Dedifferentiated amniotic fluid mesenchymal stem cell (primary cell): Measurements from ENCODE around the gene LRRC1.

Experiments used
- DNase-seq: peaks from one replicate; pipeline ENCODE4 v3.0.0-alpha.2; 2016; ENCODE audit errors: extremely low spot score

LRRC1 gene

DNA sequence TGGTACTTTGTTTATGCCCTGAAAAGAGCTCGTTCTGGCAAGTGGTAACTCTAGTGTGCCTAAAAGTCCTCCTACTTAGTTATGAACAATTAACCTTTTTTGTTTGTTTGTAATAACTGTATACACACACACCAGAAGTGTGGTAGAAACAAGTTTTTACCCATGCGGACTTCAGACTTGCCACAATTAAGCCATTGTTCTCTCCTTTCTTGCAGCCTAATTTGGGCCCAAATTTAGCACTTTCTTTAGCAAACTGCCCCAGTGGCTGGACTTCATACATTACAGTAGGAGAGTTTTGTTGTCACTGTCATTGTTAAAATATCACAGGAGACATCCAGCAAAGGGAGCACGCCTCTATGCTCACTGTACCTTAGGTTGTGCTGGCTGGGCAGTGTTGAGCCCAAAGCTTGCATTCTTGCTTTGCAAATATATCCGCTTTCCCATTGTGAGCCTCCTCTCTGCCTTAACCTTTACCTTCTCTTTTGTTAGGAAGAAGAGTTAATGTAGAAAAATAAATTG is 53.0 kb downstream of the LRRC1 start:
- no peak for DNase-seq

- DNase-seq: no peak
Observed at GRCh38 chr6:53850527-53850926, 55.7 kb downstream of the LRRC1 start.

GRCh38 chr6:53851561-53851960 is 56.8 kb downstream of the LRRC1 start:
- no peak for DNase-seq

- no peak for DNase-seq
Observed at GRCh38 chr6:53852805-53853204, 58.0 kb downstream of the LRRC1 start.

DNA sequence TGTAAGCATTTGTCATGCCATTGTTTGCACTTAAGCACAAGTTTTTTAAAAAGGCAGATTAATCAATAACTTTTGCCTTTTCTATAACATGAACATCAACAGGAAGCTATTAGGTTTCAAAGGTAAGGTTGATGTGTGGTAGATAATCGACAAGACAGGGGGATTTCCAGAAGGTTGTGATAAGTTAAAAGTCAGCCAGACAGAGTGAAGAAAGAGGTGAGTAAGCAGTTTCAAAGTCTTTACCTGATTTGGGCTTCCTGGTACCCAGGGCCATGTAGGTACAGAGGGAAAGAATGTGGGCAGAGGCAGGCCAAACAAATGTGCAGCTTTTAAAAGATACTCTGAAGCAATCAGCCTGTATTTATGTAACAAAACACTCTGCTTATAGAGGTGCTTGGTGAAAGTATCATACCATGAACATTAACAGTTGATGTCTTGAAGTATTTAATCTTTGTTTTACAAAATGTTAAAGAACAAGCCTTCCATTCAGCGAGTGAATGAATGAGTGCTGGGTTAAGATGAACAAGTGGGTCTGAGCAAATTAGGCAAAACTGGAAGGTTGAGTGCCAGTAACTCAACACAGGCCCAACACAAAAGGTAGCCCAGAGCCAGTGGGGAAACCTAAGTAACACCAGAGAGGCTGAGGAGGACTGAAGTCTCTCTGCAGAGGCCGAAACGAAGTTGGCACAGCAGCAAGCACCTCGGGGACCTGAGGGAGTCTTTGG is 60.2 kb downstream of the LRRC1 start:
- DNase-seq: no peak

- DNase-seq: no peak
Observed at GRCh38 chr6:53855940-53856339, 61.1 kb downstream of the LRRC1 start.

DNA sequence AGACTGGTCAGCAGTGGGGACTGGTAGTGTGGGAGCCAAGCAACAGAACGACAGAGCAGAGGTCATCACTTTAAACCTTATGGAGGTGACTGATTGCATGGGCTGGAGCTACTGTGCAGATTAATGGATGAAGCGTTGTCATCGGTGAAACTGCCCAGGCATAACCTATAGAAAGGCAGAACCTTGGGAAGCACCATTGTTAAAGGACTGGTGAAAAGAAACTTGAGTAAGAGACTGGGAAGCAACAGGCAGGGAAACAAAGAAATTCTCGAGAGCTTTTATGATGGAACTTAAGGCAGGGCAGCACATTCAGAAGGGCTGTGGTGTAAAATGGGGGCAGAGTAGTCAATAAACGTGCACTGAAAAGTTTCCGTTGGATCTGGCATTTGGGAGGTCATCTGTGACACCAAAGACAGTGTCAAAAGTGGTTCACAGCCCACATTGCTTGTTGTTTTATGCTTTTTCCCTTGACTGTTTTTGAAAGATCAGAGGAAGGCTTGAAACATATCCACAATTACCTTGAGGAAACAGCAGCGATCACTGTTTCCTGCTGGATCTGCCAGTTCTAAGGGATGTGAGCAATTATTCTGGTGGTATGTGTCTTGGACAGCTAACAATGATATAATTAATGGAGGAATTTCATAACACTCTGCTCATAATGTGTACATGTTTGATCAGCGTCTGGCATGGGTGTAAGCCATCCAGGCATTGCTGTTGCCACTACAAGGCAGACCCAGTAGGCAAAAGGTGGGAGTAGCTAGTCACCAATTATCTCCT is 62.7 kb downstream of the LRRC1 start:
- DNase-seq: no peak

DNA sequence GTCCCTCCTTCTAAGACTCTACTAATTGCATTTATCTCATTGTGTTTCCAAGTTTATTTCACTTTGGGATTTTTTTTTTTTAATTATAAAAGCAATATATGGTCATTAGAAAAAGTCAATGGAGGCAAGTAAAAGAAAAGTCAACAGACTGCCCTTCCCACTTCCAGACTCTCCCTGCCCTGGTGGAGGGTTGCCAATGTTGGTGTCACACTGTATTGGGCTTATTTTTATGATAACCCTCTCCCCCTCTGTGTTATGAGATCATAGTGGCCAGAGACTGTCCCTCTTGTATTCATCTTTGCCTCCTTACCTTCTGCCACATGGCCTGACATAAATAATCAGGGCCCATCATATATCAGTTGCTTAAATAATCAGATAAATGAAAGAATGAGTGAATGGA is 63.4 kb downstream of the LRRC1 start:
- DNase-seq: no peak

DNA sequence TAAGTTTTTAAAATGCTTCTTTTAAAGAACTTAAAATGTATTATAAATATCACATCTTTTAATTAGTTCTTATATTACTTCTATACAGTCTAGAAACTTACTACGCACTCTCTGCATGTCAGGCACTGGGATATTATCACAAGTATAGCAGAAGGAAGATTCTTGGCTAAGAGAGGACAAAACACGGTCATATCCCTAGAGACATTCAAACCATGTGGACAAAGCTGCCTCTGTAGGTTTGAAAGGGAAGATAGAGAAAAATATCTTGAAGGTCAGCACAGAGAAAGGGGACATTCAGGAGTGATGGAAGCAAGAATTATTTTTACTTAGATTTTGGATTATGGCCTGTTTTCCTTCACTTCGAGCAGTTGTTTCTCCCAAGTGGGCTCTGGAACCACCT is 64.1 kb downstream of the LRRC1 start:
- DNase-seq: no peak

GRCh38 chr6:53860511-53860910 is 65.7 kb downstream of the LRRC1 start:
- no peak for DNase-seq

GRCh38 chr6:53861518-53861917 is 66.7 kb downstream of the LRRC1 start:
- no peak for DNase-seq

DNA sequence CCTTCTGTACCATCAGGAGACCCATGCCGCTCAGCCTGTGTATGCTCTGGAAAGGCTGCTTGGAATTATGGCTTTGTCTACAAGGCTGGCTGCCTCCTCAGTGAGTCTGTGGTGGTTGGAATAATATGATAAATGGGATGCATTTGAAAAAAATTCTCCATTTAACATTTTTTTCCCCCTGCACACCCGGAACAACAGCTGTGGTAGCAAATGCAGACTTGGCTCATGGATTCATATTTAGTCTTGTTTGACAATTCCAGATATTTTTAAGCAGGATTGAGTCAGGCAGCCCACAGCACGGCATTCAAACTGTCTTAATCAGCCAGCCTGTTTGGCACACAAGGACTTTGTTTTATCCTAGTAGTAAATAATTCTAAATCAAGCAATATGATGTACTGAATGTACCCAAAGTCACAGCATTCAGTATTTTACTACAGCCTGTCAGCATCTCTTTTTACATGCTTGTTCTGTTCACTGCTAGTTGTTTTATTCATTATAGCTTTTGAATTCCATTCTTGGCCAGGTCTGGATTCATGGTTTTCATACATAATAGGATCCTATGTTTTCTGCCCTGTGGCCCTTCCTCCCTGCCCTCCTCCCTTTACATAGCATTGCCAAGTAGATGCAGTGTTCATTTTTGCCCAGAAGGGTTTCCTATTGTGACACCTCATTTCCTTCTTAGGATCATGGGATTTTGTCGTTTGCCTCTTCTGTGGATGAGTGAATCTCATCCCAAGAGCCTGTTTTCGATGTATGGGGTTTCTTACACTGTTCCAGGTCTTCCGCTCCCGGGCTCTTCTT is 68.1 kb downstream of the LRRC1 start:
- peak; percentile 79 for DNase-seq

- DNase-seq: no peak
Observed at GRCh38 chr6:53864781-53865180, 70.0 kb downstream of the LRRC1 start.

DNA sequence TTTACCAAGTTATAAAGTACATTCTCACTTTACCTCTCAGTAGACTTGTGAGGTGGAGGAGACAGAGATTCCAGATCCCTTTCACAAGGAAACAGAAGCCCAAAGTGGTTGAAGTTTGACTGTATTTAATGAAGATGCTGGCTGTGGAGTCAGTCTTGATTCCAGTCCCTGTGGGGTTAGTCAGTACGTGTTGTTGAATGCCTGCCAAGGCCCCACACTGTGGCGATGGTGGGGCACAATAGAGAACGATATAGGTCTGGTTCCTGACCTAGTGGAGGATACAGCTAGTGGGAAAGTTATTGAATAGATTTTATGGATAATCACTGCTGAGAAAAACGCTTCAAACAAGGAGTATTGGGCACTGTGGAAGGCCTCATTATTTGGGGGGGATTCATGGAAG is 71.4 kb downstream of the LRRC1 start:
- no peak for DNase-seq

- no peak for DNase-seq
Observed at GRCh38 chr6:53868626-53869025, 73.8 kb downstream of the LRRC1 start.

- no peak for DNase-seq
Observed at GRCh38 chr6:53869964-53870363, 75.2 kb downstream of the LRRC1 start.

DNA sequence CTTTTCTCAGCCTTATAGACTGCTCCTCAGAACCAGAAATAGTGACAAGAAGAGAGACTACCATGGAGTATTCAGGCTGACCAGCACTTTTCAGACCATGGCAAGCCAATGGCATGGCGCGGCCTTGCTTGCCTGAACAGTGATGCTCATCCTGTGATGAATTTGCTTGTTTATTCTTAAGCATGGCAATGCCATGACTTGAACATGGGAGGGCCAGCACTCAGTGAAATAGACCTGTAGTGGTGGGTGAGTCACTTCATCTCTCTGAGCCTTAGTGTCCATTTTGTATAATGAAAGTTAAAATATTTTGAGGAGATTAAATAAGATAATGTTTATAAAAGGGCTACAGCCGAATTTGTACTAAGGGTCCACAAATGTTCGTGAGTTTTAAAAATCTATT is 79.1 kb downstream of the LRRC1 start:
- no peak for DNase-seq

GRCh38 chr6:53874964-53875363 is 80.2 kb downstream of the LRRC1 start:
- no peak for DNase-seq

DNA sequence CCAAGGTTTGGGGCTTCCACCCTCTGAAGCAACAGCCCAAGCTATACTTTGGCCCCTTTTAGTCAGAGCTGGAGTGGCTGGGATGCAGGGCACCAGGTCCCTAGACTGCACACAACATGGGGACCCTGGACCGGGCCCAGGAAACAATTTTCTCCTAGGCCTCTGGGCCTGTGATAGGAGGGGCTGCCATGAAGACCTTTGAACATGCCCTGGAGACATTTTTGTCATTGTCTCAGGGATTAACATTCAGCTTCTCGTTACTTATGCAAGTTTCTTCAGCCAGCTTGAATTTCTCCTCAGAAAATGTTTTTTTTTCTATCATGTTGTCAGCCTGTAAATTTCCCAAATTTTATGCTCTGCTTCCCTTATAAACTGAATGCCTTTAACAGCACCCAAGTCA is 82.3 kb downstream of the LRRC1 start:
- DNase-seq: no peak

DNA sequence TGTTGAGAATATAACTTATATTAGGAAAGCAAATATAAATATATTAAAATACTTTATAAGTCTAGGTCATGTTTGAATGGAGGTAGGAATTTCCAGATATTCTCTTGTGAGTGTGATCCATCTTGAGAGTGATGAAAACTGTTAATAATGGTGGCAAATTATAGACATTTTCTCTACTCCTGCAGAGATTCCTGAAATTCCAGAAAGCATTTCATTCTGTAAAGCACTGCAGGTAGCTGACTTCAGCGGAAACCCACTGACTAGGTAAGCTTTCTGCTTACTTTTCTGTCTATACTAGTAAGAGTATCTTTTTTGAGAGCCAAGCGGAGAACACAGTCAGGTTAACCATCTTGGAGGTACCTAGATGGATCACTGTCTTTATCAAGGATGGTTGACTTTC is 84.0 kb downstream of the LRRC1 start:
- no peak for DNase-seq

GRCh38 chr6:53879608-53880007 is 84.8 kb downstream of the LRRC1 start:
- DNase-seq: no peak

DNA sequence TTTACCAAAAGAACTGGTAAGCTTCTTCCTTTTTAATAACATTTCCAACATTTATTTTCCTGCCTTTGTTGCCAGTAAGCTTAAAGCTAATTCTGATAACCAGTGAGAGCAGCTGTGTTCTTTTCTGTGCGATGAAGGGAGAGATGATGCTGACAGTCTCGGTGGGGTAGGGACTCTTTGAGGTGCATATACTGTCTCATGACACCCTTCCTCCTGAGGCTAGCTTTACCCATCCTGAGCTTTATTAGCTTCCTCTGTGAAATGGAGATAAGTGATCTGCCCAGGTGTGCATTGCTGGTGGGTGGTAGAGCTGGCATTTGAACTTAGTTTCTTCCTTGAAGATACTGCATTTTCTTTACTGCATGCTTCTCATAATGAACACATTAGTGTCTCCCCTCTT is 92.5 kb downstream of the LRRC1 start:
- no peak for DNase-seq
